ENCODE data around the gene RALB.

RALB gene

GRCh38 chr2:120252225-120253020 is at the start of gene RALB:
RALB (plus strand) TSS chr2:120252852; CDS start chr2:120278665, 25,813 bp downstream.
- peak; percentile 71 for TF ChIP-seq MAX (IDR thresholded peaks at IDR 0.05)
- TF ChIP-seq CEBPB (IDR thresholded peaks at IDR 0.05), result no peak
- no peak; the same call in 1 of the 2 replicates for TF ChIP-seq EGR1 (IDR thresholded peaks at IDR 0.05)
- 0 out of 2 replicates have a peak, but pooled peaks have one; percentile 89 for TF ChIP-seq ZBTB7A (IDR thresholded peaks at IDR 0.05; ENCODE audit: low read depth)
- no peak for TF ChIP-seq REST (IDR thresholded peaks at IDR 0.05; ENCODE audit: low read depth)
- TF ChIP-seq NFIC (IDR thresholded peaks at IDR 0.05), result no peak
- 0 out of 2 replicates have a peak, but pooled peaks have one; percentile 8 for TF ChIP-seq CREB1 (IDR thresholded peaks at IDR 0.05; ENCODE audit: low read depth)
- peak; percentile 18; the same call in 1 of the 2 replicates for TF ChIP-seq TCF12 (IDR thresholded peaks at IDR 0.05; ENCODE audit: low read depth)
- no peak for TF ChIP-seq TEAD4 (IDR thresholded peaks at IDR 0.05)
- TF ChIP-seq YY1 (IDR thresholded peaks at IDR 0.05; ENCODE audit: low read depth), result no peak
- peak; percentile 28; the same call in 1 of the 2 replicates for TF ChIP-seq TAF1 (IDR thresholded peaks at IDR 0.05; ENCODE audit: low read depth)

GRCh38 chr2:120203251-120204021 is 49.2 kb upstream of the RALB start:
- no peak for TF ChIP-seq TAF1 (IDR thresholded peaks at IDR 0.05; ENCODE audit: low read depth)
- no peak for TF ChIP-seq EGR1 (IDR thresholded peaks at IDR 0.05)
- no peak for TF ChIP-seq REST (IDR thresholded peaks at IDR 0.05; ENCODE audit: low read depth)
- TF ChIP-seq NFIC (IDR thresholded peaks at IDR 0.05), result no peak
- no peak for TF ChIP-seq YY1 (IDR thresholded peaks at IDR 0.05; ENCODE audit: low read depth)
- TF ChIP-seq TEAD4 (IDR thresholded peaks at IDR 0.05), result no peak

GRCh38 chr2:120204022-120204405 is 48.6 kb upstream of the RALB start:
- TF ChIP-seq TEAD4 (IDR thresholded peaks at IDR 0.05) (no peak), EGR1 (IDR thresholded peaks at IDR 0.05) (no peak), CREB1 (IDR thresholded peaks at IDR 0.05; ENCODE audit: low read depth) (no peak), EP300 (IDR thresholded peaks at IDR 0.05; ENCODE audit: borderline replicate concordance) (no peak), USF1 (IDR thresholded peaks at IDR 0.05) (no peak), RAD21 (IDR thresholded peaks at IDR 0.05; ENCODE audit: low read depth) (no peak), TAF1 (IDR thresholded peaks at IDR 0.05; ENCODE audit: low read depth) (no peak), REST (IDR thresholded peaks at IDR 0.05; ENCODE audit: low read depth) (no peak)

GRCh38 chr2:120204417-120204816 is 48.2 kb upstream of the RALB start:
- no peak for TF ChIP-seq MAX (IDR thresholded peaks at IDR 0.05)
- no peak for TF ChIP-seq TAF1 (IDR thresholded peaks at IDR 0.05; ENCODE audit: low read depth)
- TF ChIP-seq TEAD4 (IDR thresholded peaks at IDR 0.05), result no peak
- TF ChIP-seq NFIC (IDR thresholded peaks at IDR 0.05), result no peak
- no peak for TF ChIP-seq REST (IDR thresholded peaks at IDR 0.05; ENCODE audit: low read depth)
- no peak for TF ChIP-seq YY1 (IDR thresholded peaks at IDR 0.05; ENCODE audit: low read depth)
